NAMALWA (cell line): ENCODE measurements around the gene ZNF92.
"Not testable (repeated sequence)": the region's sequence is repeated elsewhere in the genome, so short reads cannot be mapped to it uniquely, and the experiment has no call there.

Experiments used
- DNase-seq: peaks from one replicate; pipeline ENCODE4 v3.0.0-alpha.2; 2015; ENCODE audit warnings: low spot score

ZNF92 gene

DNA sequence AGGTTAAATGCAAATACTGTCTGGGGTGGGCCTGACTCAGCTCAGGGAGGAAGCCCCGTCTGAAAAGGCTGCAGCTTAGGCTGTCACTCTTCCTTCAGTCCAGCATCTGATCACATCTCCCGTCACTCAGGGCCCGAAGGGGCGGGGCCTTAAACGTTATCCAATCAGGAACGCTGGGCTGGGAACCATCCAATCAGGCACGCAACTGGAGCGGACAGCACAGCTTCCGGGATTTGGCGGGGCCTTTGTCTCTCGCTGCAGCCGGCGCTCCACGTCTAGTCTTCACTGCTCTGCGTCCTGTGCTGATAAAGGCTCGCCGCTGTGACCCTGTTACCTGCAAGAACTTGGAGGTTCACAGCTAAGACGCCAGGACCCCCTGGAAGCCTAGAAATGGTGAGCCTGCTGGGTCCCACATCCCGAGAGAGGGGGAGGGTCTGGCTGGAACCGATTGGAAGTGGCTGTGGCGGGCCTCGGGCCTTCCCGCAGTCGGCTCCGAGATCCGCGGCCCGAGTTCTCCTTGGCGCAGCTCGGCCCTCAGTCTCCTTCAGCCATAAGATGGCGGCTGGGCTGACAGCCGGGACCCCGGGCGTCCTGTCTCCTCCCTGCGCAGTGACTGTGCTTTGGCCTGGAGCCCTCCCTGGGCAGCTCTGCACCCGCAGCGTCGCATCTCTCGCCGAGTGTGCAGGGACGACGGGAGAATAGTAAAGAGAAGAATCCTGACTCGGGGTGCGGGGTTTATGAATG lies at the start of gene ZNF92:
Gene ZNF92 (plus strand): TSS at position 248 of the 744 bp plus-strand sequence. CDS start 143 bp downstream, at position 391.
- DNase-seq = peak; percentile 100

- no peak for DNase-seq
These were observed 47.7 kb upstream of the ZNF92 start for GRCh38 chr7:65325793-65326432.

DNA sequence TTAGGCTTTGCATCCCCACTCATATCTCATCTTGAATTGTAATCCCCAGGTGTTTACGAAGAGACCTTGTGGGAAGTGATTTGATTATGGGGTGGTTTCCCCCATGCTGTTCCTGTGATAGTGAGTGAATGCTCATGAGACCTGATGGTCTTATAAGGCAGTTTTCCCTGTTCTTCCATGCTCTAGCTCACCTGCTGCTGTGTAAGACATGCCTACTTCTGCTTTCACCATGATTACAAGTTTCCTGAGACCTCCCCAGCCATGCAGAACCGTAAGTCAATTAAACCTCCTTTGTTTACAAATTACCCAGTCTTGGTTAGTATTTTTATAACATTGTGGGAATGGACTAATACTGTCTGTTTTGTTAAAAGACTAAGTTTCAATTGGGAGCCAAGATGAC lies 35.3 kb upstream of the ZNF92 start:
- peak; percentile 15 for DNase-seq

- DNase-seq = no peak
These were observed 34.4 kb upstream of the ZNF92 start for GRCh38 chr7:65339257-65339656.

DNA sequence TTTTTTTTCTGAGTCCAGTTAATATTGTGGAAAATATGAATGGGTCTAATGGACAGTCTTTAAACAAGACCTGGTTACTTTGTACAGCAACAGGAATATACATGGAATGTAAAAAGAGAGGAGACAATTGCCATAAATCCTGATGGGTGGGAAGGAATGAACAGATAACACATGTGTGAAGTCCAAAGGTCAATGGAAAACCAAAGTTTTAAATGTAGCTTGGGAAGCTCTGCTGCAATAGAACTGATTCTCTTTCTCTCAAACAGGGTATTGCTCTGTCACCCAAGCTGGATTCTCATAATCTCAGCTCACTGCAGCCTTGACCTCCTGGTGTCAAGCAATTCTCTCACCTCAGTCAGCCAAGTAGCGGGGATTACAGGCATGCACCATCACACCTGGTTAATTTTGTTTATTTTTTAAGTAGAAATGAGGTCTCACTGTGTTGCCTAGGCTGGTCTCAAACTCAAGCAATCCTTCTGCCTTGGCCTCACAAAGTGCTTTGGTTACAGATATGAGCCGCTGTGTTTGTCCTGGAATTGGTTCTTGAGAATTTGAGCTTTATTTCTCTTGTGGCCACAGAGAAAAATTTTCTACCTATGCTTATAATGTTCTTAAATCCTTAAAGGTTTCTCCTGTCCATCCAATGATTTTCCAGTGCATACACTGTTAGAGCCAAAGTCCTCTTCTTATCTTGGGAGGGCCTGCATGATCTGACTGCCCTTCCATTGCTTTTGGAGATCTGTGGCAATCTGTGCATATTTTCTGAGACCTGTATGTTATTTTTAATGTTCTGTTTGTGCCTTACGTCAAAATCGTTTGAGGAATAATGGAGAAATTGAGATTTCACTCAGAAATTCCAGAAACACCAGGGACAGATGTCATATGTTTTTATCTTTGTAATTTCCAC lies 30.7 kb upstream of the ZNF92 start:
- DNase-seq = no peak

DNA sequence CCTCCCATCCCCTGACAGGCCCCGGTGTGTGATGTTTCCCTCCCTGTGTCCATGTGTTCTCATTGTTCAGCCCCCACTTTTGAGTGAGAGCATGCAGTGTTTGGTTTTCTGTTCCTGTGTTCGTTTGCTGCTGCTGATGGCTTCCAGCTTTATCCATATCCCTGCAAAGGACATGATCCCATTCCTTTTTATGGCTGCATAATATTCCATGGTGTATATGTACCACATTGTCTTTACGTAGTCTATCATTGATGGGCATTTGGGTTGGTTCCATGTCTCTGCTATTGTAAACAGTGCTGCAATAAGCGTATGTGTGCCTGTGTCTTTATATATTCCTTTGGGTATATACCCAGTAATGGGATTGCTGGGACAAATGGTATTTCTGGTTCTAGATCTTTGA lies 29.1 kb upstream of the ZNF92 start:
- not testable (repeated sequence) for DNase-seq

GRCh38 chr7:65354263-65354662 lies 19.4 kb upstream of the ZNF92 start:
- no peak for DNase-seq

DNA sequence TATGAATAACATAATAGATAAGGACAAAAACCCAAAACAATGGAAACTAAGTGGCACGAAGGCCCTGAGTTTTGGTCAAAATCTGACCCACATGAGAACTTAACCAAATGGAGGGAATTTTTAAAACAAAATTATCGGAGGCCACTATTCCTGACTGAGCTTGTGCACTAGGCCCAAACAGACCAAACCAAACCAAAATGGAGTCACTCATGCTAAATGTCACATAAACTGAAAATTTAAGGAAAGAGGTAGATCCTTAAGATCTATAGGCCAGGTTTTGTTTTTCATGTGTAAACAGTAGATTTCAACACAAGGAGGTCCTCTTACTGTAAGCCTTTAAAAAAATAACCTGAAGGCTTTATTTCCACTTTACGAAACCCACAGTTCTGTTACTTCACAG lies 3.8 kb upstream of the ZNF92 start:
- DNase-seq = no peak

DNA sequence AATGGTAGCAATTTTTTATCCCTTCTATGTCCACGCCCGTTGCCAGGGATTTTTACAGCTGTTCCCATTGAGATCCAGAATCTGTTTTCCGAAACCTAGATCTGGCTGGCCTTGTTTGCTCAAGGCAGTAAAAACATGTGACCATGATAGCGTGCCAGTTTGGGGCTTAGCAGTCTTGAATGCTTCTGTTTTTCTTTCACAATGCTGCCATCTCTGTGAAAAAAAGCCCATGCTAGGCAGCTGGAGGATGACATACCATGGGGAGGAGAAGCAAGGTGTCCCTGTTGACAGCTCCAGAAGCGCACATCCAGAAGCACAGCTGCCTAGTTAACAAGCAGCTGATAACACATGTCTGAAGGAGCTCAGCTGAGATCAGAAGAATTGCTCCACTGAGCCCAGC lies 2.2 kb upstream of the ZNF92 start:
- no peak for DNase-seq

GRCh38 chr7:65379318-65379717 lies 5.7 kb downstream of the ZNF92 start:
- peak; percentile 22 for DNase-seq

DNA sequence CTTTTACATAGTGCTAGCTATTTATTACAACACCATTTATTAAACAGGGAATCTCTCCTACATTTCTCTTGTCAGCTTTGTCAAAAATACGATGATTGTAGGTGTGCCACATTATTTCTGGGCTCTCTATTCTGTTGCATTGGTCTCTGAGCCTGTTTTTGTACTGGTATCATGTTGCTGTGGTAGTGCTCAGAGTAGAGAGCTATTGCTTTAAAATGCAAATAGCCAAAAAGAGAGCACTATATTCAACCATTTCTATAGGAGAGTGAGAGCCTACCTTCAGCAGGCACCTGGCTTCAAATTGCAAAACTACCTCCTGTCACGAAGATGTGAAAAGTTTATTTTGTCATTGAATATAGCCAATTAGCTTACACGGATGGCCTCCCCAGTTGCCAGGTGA lies 8.1 kb downstream of the ZNF92 start:
- DNase-seq = no peak

DNA sequence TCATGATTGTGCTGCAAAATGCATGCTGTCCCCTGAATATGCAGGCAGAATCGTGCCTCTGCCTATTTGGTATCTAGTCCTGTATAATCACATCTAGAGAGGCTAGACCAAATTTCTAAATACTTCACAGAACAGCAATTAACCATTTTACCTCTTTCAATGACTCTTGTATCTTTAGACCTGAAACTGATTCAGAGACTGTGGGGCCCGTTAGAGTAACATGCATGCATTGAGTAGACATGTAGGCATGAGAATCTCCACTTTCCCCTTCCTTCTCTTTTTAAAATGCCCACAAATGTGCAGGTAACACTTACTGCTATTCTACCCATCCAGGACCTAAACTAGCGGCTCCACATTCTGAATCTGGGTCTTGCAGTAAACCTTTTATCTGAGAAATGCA lies 8.8 kb downstream of the ZNF92 start:
- DNase-seq = no peak

GRCh38 chr7:65387891-65388290 lies 14.2 kb downstream of the ZNF92 start:
- DNase-seq = no peak

DNA sequence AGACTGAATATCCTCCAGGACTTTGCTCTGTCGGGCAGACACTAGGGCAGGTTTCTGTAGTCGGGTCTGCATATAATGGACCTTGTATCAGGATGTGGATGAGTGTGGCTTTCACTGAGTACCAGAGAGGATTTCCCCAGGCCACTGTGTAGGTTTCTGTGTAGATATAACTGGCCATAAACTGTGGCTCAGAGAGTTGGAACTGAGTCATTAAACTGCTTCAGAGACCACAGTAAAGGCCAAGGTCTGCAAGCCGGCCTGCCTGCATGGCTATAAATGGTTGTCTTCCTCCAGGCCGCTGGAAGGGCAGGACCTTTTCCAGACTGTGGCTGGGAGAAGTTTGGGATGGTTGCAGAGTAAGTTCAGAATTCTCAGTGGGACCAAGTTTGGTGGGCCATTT lies 16.9 kb downstream of the ZNF92 start:
- DNase-seq = no peak

DNA sequence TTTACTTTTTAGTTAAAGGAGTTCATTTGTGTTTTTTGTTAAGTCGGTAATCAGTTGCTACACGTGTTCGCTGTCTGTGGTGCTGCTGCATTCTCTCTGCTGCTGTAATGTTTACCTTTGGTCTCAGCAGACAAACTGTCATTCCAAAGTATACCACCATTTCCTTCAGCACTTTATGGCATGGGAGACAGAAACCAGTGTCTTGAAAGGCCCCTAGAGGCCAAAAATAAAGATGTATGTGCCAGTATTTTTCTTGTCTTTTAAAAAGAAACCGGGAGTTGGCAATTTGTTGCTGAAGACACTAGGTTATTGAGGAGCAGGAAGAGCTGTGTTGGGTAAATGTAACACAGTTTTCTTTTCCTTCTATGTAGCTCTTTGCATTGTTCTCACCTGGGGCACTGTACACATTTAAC lies 24.1 kb downstream of the ZNF92 start:
- DNase-seq = no peak

GRCh38 chr7:65398671-65399070 lies 25.0 kb downstream of the ZNF92 start:
- DNase-seq = not testable (repeated sequence)

DNA sequence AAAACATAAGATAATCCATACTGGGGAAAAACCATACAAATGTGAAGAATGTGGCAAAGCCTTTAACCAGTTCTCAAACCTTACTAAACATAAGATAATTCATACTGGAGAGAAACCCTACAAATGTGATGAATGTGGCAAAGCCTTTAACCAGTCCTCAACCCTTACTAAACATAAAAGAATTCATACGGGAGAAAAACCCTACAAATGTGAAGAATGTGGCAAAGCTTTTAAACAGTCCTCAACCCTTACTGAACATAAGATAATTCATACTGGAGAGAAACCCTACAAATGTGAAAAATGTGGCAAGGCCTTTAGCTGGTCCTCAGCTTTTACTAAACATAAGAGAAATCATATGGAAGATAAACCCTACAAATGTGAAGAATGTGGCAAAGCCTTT lies 25.4 kb downstream of the ZNF92 start:
- not testable (repeated sequence) for DNase-seq

GRCh38 chr7:65404020-65404419 lies 30.4 kb downstream of the ZNF92 start:
- no peak for DNase-seq

- DNase-seq = not testable (repeated sequence)
These were observed 33.1 kb downstream of the ZNF92 start for GRCh38 chr7:65406706-65407105.

DNA sequence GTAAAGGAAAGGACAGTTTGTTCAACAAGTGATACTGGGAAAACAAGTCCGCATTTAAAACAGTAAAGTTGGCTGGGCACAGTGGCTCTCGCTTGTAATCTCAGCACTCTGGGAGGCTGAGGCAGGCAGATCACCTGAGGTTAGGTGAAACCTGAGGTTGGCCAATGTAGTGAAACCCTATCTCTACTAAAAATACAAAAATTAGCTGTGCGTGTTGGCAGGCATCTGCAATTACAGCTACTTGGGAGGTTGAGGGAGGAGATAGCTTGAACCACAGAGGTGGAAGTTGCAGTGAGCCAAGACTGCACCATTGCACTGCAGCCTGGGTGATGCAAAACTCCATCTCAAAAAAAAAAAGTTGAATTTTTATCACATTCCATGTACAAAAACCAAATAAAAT lies 35.7 kb downstream of the ZNF92 start:
- DNase-seq = no peak

- DNase-seq = no peak
These were observed 37.6 kb downstream of the ZNF92 start for GRCh38 chr7:65411249-65411648.

DNA sequence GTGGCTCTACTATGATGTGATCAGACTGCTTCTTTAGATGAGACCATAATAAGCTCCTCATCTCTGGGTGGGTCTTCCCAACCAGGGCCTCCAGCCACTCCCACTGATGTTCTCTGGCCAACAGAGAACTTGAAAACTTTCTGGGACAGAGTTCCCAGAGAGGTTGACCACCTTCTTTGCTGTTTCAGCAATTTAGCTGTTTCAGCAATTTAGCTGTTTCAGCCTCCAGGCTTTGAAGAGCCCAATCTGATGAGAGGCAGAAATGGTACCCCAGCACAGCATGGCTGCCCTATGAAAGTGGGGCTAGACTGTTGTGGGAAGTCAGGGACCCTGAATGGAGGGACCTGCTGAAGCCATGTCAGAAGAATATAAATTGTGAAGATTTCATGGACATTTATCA lies 49.0 kb downstream of the ZNF92 start:
- no peak for DNase-seq

DNA sequence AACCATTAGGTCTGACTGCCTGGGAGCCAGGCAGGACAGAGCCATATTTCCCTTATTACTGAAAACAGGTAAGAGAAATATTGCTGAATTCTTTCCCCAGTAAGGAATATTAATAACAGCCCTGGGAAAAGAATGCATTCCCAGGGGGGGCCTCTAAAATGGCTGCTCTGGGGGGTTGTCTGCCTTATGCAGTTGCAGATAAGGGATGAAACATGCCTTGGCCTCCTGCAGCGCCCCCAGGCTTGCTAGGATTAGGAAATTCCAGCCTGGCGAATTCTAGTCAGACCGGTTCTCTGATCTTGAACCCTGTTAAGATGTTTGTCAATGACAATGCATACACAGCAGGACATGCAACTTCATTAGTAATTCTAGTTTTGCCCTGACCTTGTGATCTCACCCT lies 49.6 kb downstream of the ZNF92 start:
- not testable (repeated sequence) for DNase-seq
